HepG2 (cell line): ENCODE data around the gene CASP5. TPM values are rescaled to one million over a fixed set of nuclear protein-coding genes. Genes with fewer than 3 reads are reported as not detected.

Source experiments
- EHMT2 ChIP-seq: fragments of 200-600 bp; sonication (generic); IDR thresholded peaks from 2 replicates; pipeline ENCODE4 v1.7.0; 2017; ENCODE audit warnings: antibody characterized with exemption, low read depth, low read length, borderline replicate concordance
- FOXA3 ChIP-seq: IDR thresholded peaks from 2 replicates; pipeline ENCODE4 v1.6.1; 2016; ENCODE audit warnings: missing genetic modification reagents, missing compliant biosample characterization
- GPN1 ChIP-seq: sonication (generic); formaldehyde crosslinking; IDR thresholded peaks from 2 replicates; pipeline ENCODE4 v1.5.1; 2020; ENCODE audit warnings: missing genetic modification reagents, borderline replicate concordance
- HMG20B ChIP-seq: conservative IDR thresholded peaks from 2 replicates; pipeline ENCODE4 v1.6.1; 2016; ENCODE audit warnings: missing genetic modification reagents, missing compliant biosample characterization
- HMGXB3 ChIP-seq: sonication (generic); formaldehyde crosslinking; IDR thresholded peaks from 2 replicates; pipeline ENCODE4 v1.4.0; 2020; ENCODE audit warnings: missing genetic modification reagents, borderline replicate concordance
- ISL2 ChIP-seq: sonication (generic); formaldehyde crosslinking; IDR thresholded peaks from 2 replicates; pipeline ENCODE4 v1.5.0; 2020; ENCODE audit warnings: missing genetic modification reagents
- JUND ChIP-seq: sonication (generic); formaldehyde crosslinking; IDR thresholded peaks from 2 replicates; pipeline ENCODE4 v1.8.0; 2022; ENCODE audit warnings: mild to moderate bottlenecking, missing genetic modification reagents
- KAT2B ChIP-seq: fragments of 150-350 bp; IDR thresholded peaks from 2 replicates; pipeline ENCODE4 v1.6.1; 2014; ENCODE audit warnings: low read depth, low read length, borderline replicate concordance
- MYNN ChIP-seq: sonication (generic); formaldehyde crosslinking; IDR thresholded peaks from 2 replicates; pipeline ENCODE4 v1.4.0; 2020; ENCODE audit warnings: mild to moderate bottlenecking, low read depth, missing genetic modification reagents
- PCBP2 ChIP-seq: fragments of 200-400 bp; formaldehyde crosslinking; optimal IDR thresholded peaks from 2 replicates; pipeline ENCODE3; 2018; ENCODE audit warnings: low read length, low read depth; ENCODE audit not compliant: poor library complexity, severe bottlenecking
- SATB2 ChIP-seq: sonication (generic); formaldehyde crosslinking; IDR thresholded peaks from 2 replicates; pipeline ENCODE4 v1.5.0; 2020; ENCODE audit warnings: missing genetic modification reagents
- ZBTB33 ChIP-seq: sonication (generic); formaldehyde crosslinking; IDR thresholded peaks from 2 replicates; pipeline ENCODE4 v1.4.0; 2020; ENCODE audit warnings: missing genetic modification reagents
- ZBTB4 ChIP-seq: sonication (generic); formaldehyde crosslinking; IDR thresholded peaks from 2 replicates; pipeline ENCODE4 v1.4.0; 2020; ENCODE audit warnings: missing genetic modification reagents, mild to moderate bottlenecking, borderline replicate concordance
- ZNF24 ChIP-seq: fragments of 450-650 bp; IDR thresholded peaks from 2 replicates; pipeline ENCODE4 v1.6.1; 2017; ENCODE audit warnings: antibody characterized with exemption, mild to moderate bottlenecking
- ZNF570 ChIP-seq: sonication (generic); formaldehyde crosslinking; IDR thresholded peaks from 2 replicates; pipeline ENCODE4 v1.4.0; 2020; ENCODE audit warnings: mild to moderate bottlenecking, missing genetic modification reagents, borderline replicate concordance
- ZNF572 ChIP-seq: sonication (generic); formaldehyde crosslinking; IDR thresholded peaks from 2 replicates; pipeline ENCODE4 v1.5.1; 2020; ENCODE audit warnings: mild to moderate bottlenecking, missing genetic modification reagents
- ZNF772 ChIP-seq: sonication (generic); formaldehyde crosslinking; IDR thresholded peaks from 2 replicates; pipeline ENCODE4 v1.5.0; 2020; ENCODE audit warnings: mild to moderate bottlenecking, missing genetic modification reagents
- ZNF775 ChIP-seq: sonication (generic); formaldehyde crosslinking; IDR thresholded peaks from 2 replicates; pipeline ENCODE4 v1.4.0; 2020; ENCODE audit warnings: missing genetic modification reagents, mild to moderate bottlenecking, moderate library complexity, borderline replicate concordance
- ZNF841 ChIP-seq: sonication (generic); formaldehyde crosslinking; IDR thresholded peaks from 2 replicates; pipeline ENCODE4 v1.8.1; 2023; ENCODE audit warnings: missing genetic modification reagents, borderline replicate concordance
- polyA plus RNA-seq, 8 experiments: library from polyadenylated mRNA; depleted of rRNA in 3 of 8; stranded (reverse) in 7 of 8; unstranded in 1 of 8; fragments of >200 nt; fragmentation: Illumina TruSeq in 4 of 8; extraction: Trizol in 4 of 8; gene quantifications; 2 replicates each; pipeline versions ENCODE4 v1.2.1 to v1.2.3, GENCODE V29; 2011 to 2016; ENCODE audit warnings: low read depth in 4 of 8, missing spikeins in 1 of 8, mixed read lengths in 1 of 8; ENCODE audit not compliant: insufficient read depth in 1 of 8
- total RNA-seq, 5 experiments: library from RNA; depleted of rRNA; stranded (reverse); fragments of >200 nt; fragmentation: Illumina TruSeq; extraction: Trizol; gene quantifications; 2 replicates each; pipeline ENCODE4 v1.2.3, GENCODE V29; 2016; ENCODE audit warnings: low read depth in 1 of 5

Gene CASP5
- total and polyA plus RNA-seq, 2 of the 13 experiments (the other 11 are each of a cell fraction or from before 2014, with no cell fraction given) = not detected

GRCh38 chr11:105051559-105051958 is 28.6 kb upstream of the CASP5 start (continued):
- no peak for TF ChIP-seq ZNF572 (CRISPR knock-in tag)
- TF ChIP-seq HMGXB3 (CRISPR knock-in tag) = no peak
- TF ChIP-seq SATB2 (CRISPR knock-in tag) = no peak
- TF ChIP-seq MYNN = no peak
- no peak for TF ChIP-seq ZBTB4 (CRISPR knock-in tag)
- no peak for TF ChIP-seq ZNF841
- peak; percentile 96 for TF ChIP-seq ISL2 (CRISPR knock-in tag)
- no peak for TF ChIP-seq ZBTB33 (CRISPR knock-in tag)
- TF ChIP-seq ZNF24 = peak; percentile 47; the same call in 1 of the 2 replicates
- TF ChIP-seq ZNF775 = no peak
- TF ChIP-seq PCBP2 = no peak
- peak; percentile 17; the same call in 1 of the 2 replicates for TF ChIP-seq KAT2B
- no peak for TF ChIP-seq EHMT2
- peak; percentile 89 for TF ChIP-seq FOXA3 (CRISPR knock-in tag)
- 0 out of 2 replicates have a peak, but pooled peaks have one; percentile 27 for TF ChIP-seq JUND (CRISPR knock-in tag)
- TF ChIP-seq HMG20B = 0 out of 2 replicates have a peak, but pooled peaks have one; percentile 25
- TF ChIP-seq ZNF772 (CRISPR knock-in tag) = no peak
- no peak for TF ChIP-seq GPN1 (CRISPR knock-in tag)
- no peak for TF ChIP-seq ZNF570 (CRISPR knock-in tag)
